ENCODE measurements around the gene PROSER3. TPM values are rescaled to one million over a fixed set of nuclear protein-coding genes. Genes with fewer than 3 reads are reported as not detected.
A peak's percentile ranks its signal among the peaks of the same experiment; 100 is the strongest.

The PROSER3 gene
- total RNA-seq, 2 donors from 2014 or later: 13.6 to 19.2 TPM

DNA sequence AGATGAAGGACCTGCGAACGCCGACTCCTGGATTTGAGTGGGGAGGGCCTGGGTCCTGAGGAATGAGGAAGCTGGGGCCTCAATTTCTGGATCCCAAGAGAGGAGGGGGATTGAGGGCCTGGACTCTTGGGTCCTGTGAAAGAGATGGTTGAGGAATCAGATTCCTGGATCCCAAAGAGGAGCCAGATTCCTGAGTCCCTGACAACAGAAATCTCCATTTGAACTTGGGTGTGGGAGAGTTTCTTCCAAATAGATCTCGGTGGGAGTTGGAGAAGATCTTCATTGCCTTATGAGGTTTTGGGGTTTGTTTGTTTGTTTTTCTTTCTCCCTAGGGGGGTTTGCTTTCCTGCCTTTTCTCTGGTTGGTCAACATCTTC is 11.9 kb upstream of the PROSER3 start:
- 0% methylated on average over 4 of the region's 4 CpGs for WGBS
- H3K4me1 ChIP-seq (replicated peaks): peaks cover 15% of the 10 kb centered on the region

DNA sequence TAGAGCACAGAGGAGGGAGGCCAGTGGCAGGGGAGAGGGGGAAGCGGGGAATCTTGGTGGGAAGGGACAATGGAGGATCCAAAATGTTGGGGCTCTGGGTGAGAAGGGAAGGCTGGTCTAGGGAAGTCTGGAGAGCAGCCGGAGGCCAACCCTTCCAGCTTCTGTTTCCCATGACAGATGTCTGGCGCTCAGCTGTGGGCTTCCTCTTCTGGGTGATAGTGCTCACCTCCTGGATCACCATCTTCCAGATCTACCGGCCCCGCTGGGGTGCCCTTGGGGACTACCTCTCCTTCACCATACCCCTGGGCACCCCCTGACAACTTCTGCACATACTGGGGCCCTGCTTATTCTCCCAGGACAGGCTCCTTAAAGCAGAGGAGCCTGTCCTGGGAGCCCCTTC is 11.4 kb upstream of the PROSER3 start:
- Histone ChIP-seq H3K4me3 (peak overlapping the region in 1 of 2 donors; percentile 94), H3K36me3 (no peaks in the 10 kb centered on the region), H3K9me3 (no peaks in the 10 kb centered on the region), H3K27me3 (replicated peaks; ENCODE audit: insufficient read depth) (no peaks in the 10 kb centered on the region), H3K4me1 (replicated peaks) (peaks cover 13% of the 10 kb centered on the region), H3K27ac (no peak overlapping the region)
- intact Hi-C loops (cut with DNase I): loop anchor here (10.0 kb wide), 1 partner anchor 468 kb away; the partner anchor contains the start of genes ZNF146 and ZNF565
- 90% methylated on average over 5 of the region's 5 CpGs for WGBS
- TF ChIP-seq POLR2AphosphoS5 (IDR thresholded peaks at IDR 0.05): no peak
- TF ChIP-seq POLR2A (IDR thresholded peaks at IDR 0.05): no peak
- TF ChIP-seq, protein P1, sequence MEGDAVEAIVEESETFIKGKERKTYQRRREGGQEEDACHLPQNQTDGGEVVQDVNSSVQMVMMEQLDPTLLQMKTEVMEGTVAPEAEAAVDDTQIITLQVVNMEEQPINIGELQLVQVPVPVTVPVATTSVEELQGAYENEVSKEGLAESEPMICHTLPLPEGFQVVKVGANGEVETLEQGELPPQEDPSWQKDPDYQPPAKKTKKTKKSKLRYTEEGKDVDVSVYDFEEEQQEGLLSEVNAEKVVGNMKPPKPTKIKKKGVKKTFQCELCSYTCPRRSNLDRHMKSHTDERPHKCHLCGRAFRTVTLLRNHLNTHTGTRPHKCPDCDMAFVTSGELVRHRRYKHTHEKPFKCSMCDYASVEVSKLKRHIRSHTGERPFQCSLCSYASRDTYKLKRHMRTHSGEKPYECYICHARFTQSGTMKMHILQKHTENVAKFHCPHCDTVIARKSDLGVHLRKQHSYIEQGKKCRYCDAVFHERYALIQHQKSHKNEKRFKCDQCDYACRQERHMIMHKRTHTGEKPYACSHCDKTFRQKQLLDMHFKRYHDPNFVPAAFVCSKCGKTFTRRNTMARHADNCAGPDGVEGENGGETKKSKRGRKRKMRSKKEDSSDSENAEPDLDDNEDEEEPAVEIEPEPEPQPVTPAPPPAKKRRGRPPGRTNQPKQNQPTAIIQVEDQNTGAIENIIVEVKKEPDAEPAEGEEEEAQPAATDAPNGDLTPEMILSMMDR (IDR thresholded peaks at IDR 0.05): no peak
- no peak for DNase-seq (ENCODE audit: low spot score)

More for the DNA sequence above, 11.9 kb upstream of the PROSER3 start:
- H3K27ac ChIP-seq: peak overlapping the region; percentile 99 to 100
- no peak for DNase-seq (ENCODE audit: low spot score)
- no peaks in the 10 kb centered on the region for H3K9me3 ChIP-seq
- peak overlapping the region; percentile 89 to 94 for H3K4me3 ChIP-seq
- H3K36me3 ChIP-seq: no peaks in the 10 kb centered on the region
- intact Hi-C loops (cut with DNase I): loop anchor here (10.0 kb wide), 1 partner anchor 469 kb away; the partner anchor contains the start of genes ZNF146 and ZNF565
- no peaks in the 10 kb centered on the region for H3K27me3 ChIP-seq (replicated peaks; ENCODE audit: insufficient read depth)
- TF ChIP-seq POLR2A (IDR thresholded peaks at IDR 0.05): no peak
- no peak for TF ChIP-seq POLR2AphosphoS5 (IDR thresholded peaks at IDR 0.05)
- TF ChIP-seq, protein P1 (IDR thresholded peaks at IDR 0.05): no peak

DNA sequence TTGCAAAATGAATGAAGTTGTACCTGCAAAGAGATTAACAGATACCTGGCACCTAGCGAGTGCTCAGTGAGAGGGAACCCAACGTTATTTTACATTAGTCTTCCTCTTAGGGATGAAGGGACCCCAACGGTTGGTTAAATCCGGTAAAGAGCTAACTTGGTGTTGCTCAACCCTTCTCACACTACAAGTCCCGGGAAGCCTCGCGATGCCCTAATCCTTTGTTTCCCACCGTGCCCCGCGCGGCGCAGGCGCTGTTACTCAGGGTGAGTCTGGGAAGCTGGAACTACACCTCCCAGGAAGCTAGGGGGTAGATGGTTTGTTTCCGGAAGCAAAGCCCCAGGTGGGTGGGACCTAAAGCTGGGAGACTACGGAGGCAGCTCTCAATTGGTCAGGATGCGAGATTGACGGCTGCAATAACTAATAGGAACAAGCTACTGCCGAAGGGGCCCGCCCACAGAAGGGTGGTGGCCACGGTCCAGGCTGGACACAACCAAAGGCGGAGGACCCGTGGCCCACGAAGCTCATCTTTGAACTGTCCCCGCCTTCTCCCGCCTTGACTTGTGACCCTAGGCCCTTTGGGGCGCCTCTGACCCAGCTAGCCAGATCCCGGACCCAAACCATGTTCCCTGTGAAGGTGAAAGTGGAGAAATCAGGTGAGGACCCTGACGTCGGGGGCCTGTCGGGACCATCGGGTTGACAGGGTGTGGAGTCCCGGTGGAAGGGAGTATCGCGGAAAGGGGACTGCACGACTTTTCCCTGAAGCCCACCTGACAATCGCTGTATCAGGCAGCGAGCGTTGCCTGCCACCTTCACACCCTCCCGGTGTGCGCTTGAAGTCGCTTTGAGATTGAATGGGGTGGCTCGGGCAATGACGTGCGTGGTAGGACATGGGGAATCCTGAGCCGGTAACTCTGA is 9.6 kb upstream of the PROSER3 start, which contains the start of gene LIN37:
TSS of gene LIN37 (plus strand) at position 471 of the 915 bp plus-strand sequence. CDS start at position 620, 149 bp downstream.
- H3K4me3 ChIP-seq: peak within 1 kb of the TSS; percentile 81
- H3K9me3 ChIP-seq: no peaks in the 10 kb centered on the region
- peak within 1 kb of the TSS; percentile 71 to 77 for H3K27ac ChIP-seq
- intact Hi-C loops (cut with DNase I): loop anchor here (10.0 kb wide), 1 partner anchor 466 kb away; the partner anchor contains the start of genes ZNF146 and ZNF565
- H3K4me1 ChIP-seq (replicated peaks): peaks cover 13% of the 10 kb centered on the region
- under 1% methylated on average over 45 of the region's 45 CpGs for WGBS
- H3K36me3 ChIP-seq: peaks cover 0 to 10% of the 10 kb centered on the region in 2 donors
- peak; percentile 99 for DNase-seq (ENCODE audit: low spot score)
- TF ChIP-seq POLR2AphosphoS5 (IDR thresholded peaks at IDR 0.05) (peak; percentile 100), POLR2A (IDR thresholded peaks at IDR 0.05) (peak; percentile 77)
- TF ChIP-seq, protein P1 (IDR thresholded peaks at IDR 0.05): peak in 3 of 4 experiments; percentile 8 to 67 (median 60)
- no peaks in the 10 kb centered on the region for H3K27me3 ChIP-seq (replicated peaks; ENCODE audit: insufficient read depth)

DNA sequence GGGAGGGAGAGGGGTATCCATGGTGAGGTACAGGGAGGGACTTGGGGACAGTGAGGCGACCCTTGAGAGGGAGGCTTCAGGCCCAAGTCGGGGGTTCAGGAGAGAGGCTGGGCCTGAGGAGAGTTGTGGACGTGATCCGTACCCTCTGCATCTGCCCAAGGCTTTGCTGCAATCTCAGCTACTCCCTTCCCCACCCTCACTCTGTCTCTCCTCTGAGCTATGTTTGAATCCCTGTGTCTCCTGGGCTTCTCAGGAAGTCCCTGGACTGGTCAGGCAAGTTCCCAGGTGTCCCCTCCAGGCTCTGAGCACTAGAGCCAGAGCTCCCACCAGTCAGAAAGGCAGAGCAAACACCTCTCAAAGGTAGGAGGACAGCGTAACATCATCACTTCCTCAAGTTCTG is 7.8 kb upstream of the PROSER3 start:
- no peak overlapping the region for H3K4me3 ChIP-seq
- H3K9me3 ChIP-seq: no peaks in the 10 kb centered on the region
- no peak for DNase-seq (ENCODE audit: low spot score)
- H3K36me3 ChIP-seq: peaks cover 0 to 17% of the 10 kb centered on the region in 2 donors
- no peak for TF ChIP-seq POLR2AphosphoS5 (IDR thresholded peaks at IDR 0.05)
- TF ChIP-seq POLR2A (IDR thresholded peaks at IDR 0.05): no peak
- TF ChIP-seq, protein P1 (IDR thresholded peaks at IDR 0.05): no peak
- WGBS: 72% methylated on average over 5 of the region's 5 CpGs
- H3K27me3 ChIP-seq (replicated peaks; ENCODE audit: insufficient read depth): no peaks in the 10 kb centered on the region
- intact Hi-C loops (cut with DNase I): loop anchor here (10.0 kb wide), 1 partner anchor 305 kb away; the partner anchor contains the start of genes THAP8 and WDR62
- H3K27ac ChIP-seq: no peak overlapping the region
- H3K4me1 ChIP-seq (replicated peaks): peaks cover 13% of the 10 kb centered on the region
